ENCODE results near the gene FBXO24.

Gene FBXO24

GRCh38 chr7:100599911-100600729 is 14.0 kb downstream of the FBXO24 start:
- H2AFZ ChIP-seq (ENCODE audit: low read depth, low read length): no peak overlapping the region
- H3K4me3 ChIP-seq (ENCODE audit: low read length): no peak overlapping the region
- no peaks in the 10 kb centered on the region for H3K36me3 ChIP-seq (ENCODE audit: insufficient read depth, low read length)
- H3K4me1 ChIP-seq (ENCODE audit: insufficient read depth, low read length): peaks cover 33% of the 10 kb centered on the region
- no peaks in the 10 kb centered on the region for H3K27me3 ChIP-seq (ENCODE audit: insufficient read depth, low read length)
- H3K9me3 ChIP-seq (ENCODE audit: low read length): no peaks in the 10 kb centered on the region

- no peak overlapping the region for H2AFZ ChIP-seq (ENCODE audit: low read depth, low read length)
- H3K9me3 ChIP-seq (ENCODE audit: low read length): no peaks in the 10 kb centered on the region
- H3K4me3 ChIP-seq (ENCODE audit: low read length): no peak overlapping the region
- peaks cover 33% of the 10 kb centered on the region for H3K4me1 ChIP-seq (ENCODE audit: insufficient read depth, low read length)
- no peaks in the 10 kb centered on the region for H3K27me3 ChIP-seq (ENCODE audit: insufficient read depth, low read length)
- no peaks in the 10 kb centered on the region for H3K36me3 ChIP-seq (ENCODE audit: insufficient read depth, low read length)
Observed at GRCh38 chr7:100600730-100601038, 14.6 kb downstream of the FBXO24 start.

- Histone ChIP-seq H3K4me1 (ENCODE audit: insufficient read depth, low read length) (peaks cover 33% of the 10 kb centered on the region), H3K4me3 (ENCODE audit: low read length) (peak overlapping the region; percentile 33), H3K27me3 (ENCODE audit: insufficient read depth, low read length) (no peaks in the 10 kb centered on the region), H3K36me3 (ENCODE audit: insufficient read depth, low read length) (no peaks in the 10 kb centered on the region), H2AFZ (ENCODE audit: low read depth, low read length) (no peak overlapping the region), H3K9me3 (ENCODE audit: low read length) (no peaks in the 10 kb centered on the region)
Observed at GRCh38 chr7:100602889-100603725, 17.0 kb downstream of the FBXO24 start.

GRCh38 chr7:100603726-100604027 is 17.5 kb downstream of the FBXO24 start:
- Histone ChIP-seq H3K36me3 (ENCODE audit: insufficient read depth, low read length) (no peaks in the 10 kb centered on the region), H3K9me3 (ENCODE audit: low read length) (no peaks in the 10 kb centered on the region), H3K4me3 (ENCODE audit: low read length) (peak overlapping the region; percentile 33), H2AFZ (ENCODE audit: low read depth, low read length) (no peak overlapping the region), H3K4me1 (ENCODE audit: insufficient read depth, low read length) (peaks cover 33% of the 10 kb centered on the region), H3K27me3 (ENCODE audit: insufficient read depth, low read length) (no peaks in the 10 kb centered on the region)

- Histone ChIP-seq H3K36me3 (ENCODE audit: insufficient read depth, low read length) (no peaks in the 10 kb centered on the region), H3K27me3 (ENCODE audit: insufficient read depth, low read length) (no peaks in the 10 kb centered on the region), H2AFZ (ENCODE audit: low read depth, low read length) (no peak overlapping the region), H3K4me3 (ENCODE audit: low read length) (peak overlapping the region; percentile 33), H3K9me3 (ENCODE audit: low read length) (no peaks in the 10 kb centered on the region), H3K4me1 (ENCODE audit: insufficient read depth, low read length) (peaks cover 33% of the 10 kb centered on the region)
Observed at GRCh38 chr7:100604028-100604975, 18.2 kb downstream of the FBXO24 start.

GRCh38 chr7:100604976-100605911 is 19.1 kb downstream of the FBXO24 start:
- no peaks in the 10 kb centered on the region for H3K27me3 ChIP-seq (ENCODE audit: insufficient read depth, low read length)
- H3K4me3 ChIP-seq (ENCODE audit: low read length): peak overlapping the region; percentile 22
- peaks cover 31% of the 10 kb centered on the region for H3K4me1 ChIP-seq (ENCODE audit: insufficient read depth, low read length)
- H2AFZ ChIP-seq (ENCODE audit: low read depth, low read length): no peak overlapping the region
- H3K36me3 ChIP-seq (ENCODE audit: insufficient read depth, low read length): no peaks in the 10 kb centered on the region
- H3K9me3 ChIP-seq (ENCODE audit: low read length): no peaks in the 10 kb centered on the region

GRCh38 chr7:100606313-100606712 is 20.2 kb downstream of the FBXO24 start:
- Histone ChIP-seq H2AFZ (ENCODE audit: low read depth, low read length) (no peak overlapping the region), H3K4me1 (ENCODE audit: insufficient read depth, low read length) (peaks cover 22% of the 10 kb centered on the region), H3K36me3 (ENCODE audit: insufficient read depth, low read length) (no peaks in the 10 kb centered on the region), H3K4me3 (ENCODE audit: low read length) (no peak overlapping the region), H3K27me3 (ENCODE audit: insufficient read depth, low read length) (no peaks in the 10 kb centered on the region), H3K9me3 (ENCODE audit: low read length) (no peaks in the 10 kb centered on the region)

GRCh38 chr7:100607111-100607510 is 21.0 kb downstream of the FBXO24 start:
- no peaks in the 10 kb centered on the region for H3K27me3 ChIP-seq (ENCODE audit: insufficient read depth, low read length)
- H3K4me1 ChIP-seq (ENCODE audit: insufficient read depth, low read length): peaks cover 16% of the 10 kb centered on the region
- no peaks in the 10 kb centered on the region for H3K9me3 ChIP-seq (ENCODE audit: low read length)
- no peak overlapping the region for H2AFZ ChIP-seq (ENCODE audit: low read depth, low read length)
- no peaks in the 10 kb centered on the region for H3K36me3 ChIP-seq (ENCODE audit: insufficient read depth, low read length)
- no peak overlapping the region for H3K4me3 ChIP-seq (ENCODE audit: low read length)

GRCh38 chr7:100609958-100610357 is 23.8 kb downstream of the FBXO24 start:
- Histone ChIP-seq H3K27me3 (ENCODE audit: insufficient read depth, low read length) (no peaks in the 10 kb centered on the region), H3K9me3 (ENCODE audit: low read length) (no peaks in the 10 kb centered on the region), H2AFZ (ENCODE audit: low read depth, low read length) (no peak overlapping the region), H3K36me3 (ENCODE audit: insufficient read depth, low read length) (peaks cover 3% of the 10 kb centered on the region), H3K4me3 (ENCODE audit: low read length) (no peak overlapping the region), H3K4me1 (ENCODE audit: insufficient read depth, low read length) (peaks cover 9% of the 10 kb centered on the region)

- peaks cover 9% of the 10 kb centered on the region for H3K4me1 ChIP-seq (ENCODE audit: insufficient read depth, low read length)
- peak within 1 kb of the TSS; percentile 47 for H2AFZ ChIP-seq (ENCODE audit: low read depth, low read length)
- H3K27me3 ChIP-seq (ENCODE audit: insufficient read depth, low read length): no peaks in the 10 kb centered on the region
- H3K9me3 ChIP-seq (ENCODE audit: low read length): no peaks in the 10 kb centered on the region
- H3K36me3 ChIP-seq (ENCODE audit: insufficient read depth, low read length): peaks cover 5% of the 10 kb centered on the region
- peak within 1 kb of the TSS; percentile 76 for H3K4me3 ChIP-seq (ENCODE audit: low read length)
Observed at GRCh38 chr7:100611983-100612729, 26.0 kb downstream of the FBXO24 start, which contains the start of gene MOSPD3. MOSPD3 (plus strand) TSS chr7:100612540; CDS start chr7:100612792, 252 bp downstream.

GRCh38 chr7:100612730-100613390 is 26.7 kb downstream of the FBXO24 start:
- H3K9me3 ChIP-seq (ENCODE audit: low read length): no peaks in the 10 kb centered on the region
- peaks cover 5% of the 10 kb centered on the region for H3K36me3 ChIP-seq (ENCODE audit: insufficient read depth, low read length)
- peak overlapping the region; percentile 76 for H3K4me3 ChIP-seq (ENCODE audit: low read length)
- H3K27me3 ChIP-seq (ENCODE audit: insufficient read depth, low read length): no peaks in the 10 kb centered on the region
- peak overlapping the region; percentile 47 for H2AFZ ChIP-seq (ENCODE audit: low read depth, low read length)
- H3K4me1 ChIP-seq (ENCODE audit: insufficient read depth, low read length): peaks cover 9% of the 10 kb centered on the region

Data from neuron (in vitro differentiated cells).